Liver (tissue), 9 donors: ENCODE data around the gene ABCA3. TPM values are rescaled to one million over a fixed set of nuclear protein-coding genes. Genes with fewer than 3 reads are reported as not detected.

Experiments
- DNase-seq: peaks from one replicate; pipeline ENCODE4 v3.0.0-alpha.2; 2017; ENCODE audit warnings: low spot score
- H3K27ac ChIP-seq, 2 donors: one replicate each; pipeline ENCODE4 v1.7.0; 2013; ENCODE audit warnings: inconsistent platforms in 2 of 2, low read length in 2 of 2, control low read depth in 1 of 2, low read depth in 1 of 2, mild to moderate bottlenecking in 1 of 2
- H3K27me3 ChIP-seq, 4 donors: one replicate each; pipeline versions ENCODE4 v1.6.1 to v1.7.0; 2013; ENCODE audit warnings: low read length in 3 of 4, inconsistent platforms in 1 of 4, mild to moderate bottlenecking in 1 of 4, moderate library complexity in 1 of 4; ENCODE audit not compliant: control insufficient read depth in 4 of 4, insufficient read depth in 4 of 4
- H3K36me3 ChIP-seq, 4 donors: one replicate each; pipeline versions ENCODE4 v1.6.1 to v1.7.0; 2013; ENCODE audit warnings: low read length in 3 of 4, mild to moderate bottlenecking in 3 of 4, low read depth in 1 of 4, moderate library complexity in 1 of 4; ENCODE audit not compliant: control insufficient read depth in 4 of 4, insufficient read depth in 3 of 4
- H3K4me1 ChIP-seq, 4 donors: one replicate each; pipeline versions ENCODE4 v1.6.1 to v1.7.0; 2013; ENCODE audit warnings: low read length in 3 of 4, mild to moderate bottlenecking in 3 of 4, moderate library complexity in 1 of 4; ENCODE audit not compliant: control insufficient read depth in 4 of 4, insufficient read depth in 4 of 4
- H3K4me3 ChIP-seq, 3 donors: one replicate each; pipeline versions ENCODE4 v1.6.1 to v1.7.0; 2013; ENCODE audit warnings: low read length in 3 of 3, control low read depth in 1 of 3, low read depth in 1 of 3, mild to moderate bottlenecking in 1 of 3
- H3K9ac ChIP-seq, 2 donors: one replicate each; pipeline ENCODE4 v1.7.0; 2013; ENCODE audit warnings: low read length in 2 of 2, mild to moderate bottlenecking in 2 of 2, moderate library complexity in 2 of 2, control low read depth in 1 of 2, low read depth in 1 of 2
- H3K9me3 ChIP-seq, 4 donors: one replicate each; pipeline versions ENCODE4 v1.6.1 to v1.7.0; 2013; ENCODE audit warnings: low read length in 3 of 4; ENCODE audit not compliant: control insufficient read depth in 4 of 4
- EGR1 ChIP-seq, 2 donors: IDR thresholded peaks; 2 replicates each; pipeline ENCODE4 v1.6.1; 2016 to 2018; ENCODE audit warnings: antibody characterized with exemption in 2 of 2, low read depth in 2 of 2
- FOXA1 ChIP-seq: IDR thresholded peaks from 2 replicates; pipeline ENCODE4 v1.6.1; 2016; ENCODE audit warnings: antibody characterized with exemption
- FOXA2 ChIP-seq: IDR thresholded peaks from 2 replicates; pipeline ENCODE4 v1.6.1; 2016; ENCODE audit warnings: antibody characterized with exemption
- GABPA ChIP-seq, 2 donors: IDR thresholded peaks in 1 of 2; conservative IDR thresholded peaks in 1 of 2; 2 replicates each; pipeline ENCODE4 v1.6.1; 2016; ENCODE audit warnings: antibody characterized with exemption in 2 of 2, mild to moderate bottlenecking in 1 of 2, moderate library complexity in 1 of 2
- HNF4A ChIP-seq, 2 donors: conservative IDR thresholded peaks; 2 replicates each; pipeline ENCODE4 v1.6.1; 2016; ENCODE audit warnings: antibody characterized with exemption in 2 of 2, mild to moderate bottlenecking in 2 of 2
- HNF4G ChIP-seq: IDR thresholded peaks from 2 replicates; pipeline ENCODE4 v1.6.1; 2016; ENCODE audit warnings: antibody characterized with exemption
- JUND ChIP-seq, 2 donors: IDR thresholded peaks; 2 replicates each; pipeline ENCODE4 v1.6.1; 2016; ENCODE audit warnings: antibody characterized with exemption in 2 of 2
- NR2F2 ChIP-seq: IDR thresholded peaks from 2 replicates; pipeline ENCODE4 v1.6.1; 2016; ENCODE audit warnings: antibody characterized with exemption
- RAD21 ChIP-seq, 2 donors: IDR thresholded peaks; 2 replicates each; pipeline ENCODE4 v1.6.1; 2016; ENCODE audit warnings: antibody characterized with exemption in 2 of 2, mild to moderate bottlenecking in 2 of 2
- RXRA ChIP-seq, 2 donors: IDR thresholded peaks; 2 replicates each; pipeline ENCODE4 v1.6.1; 2017 to 2018; ENCODE audit warnings: antibody characterized with exemption in 2 of 2, mild to moderate bottlenecking in 1 of 2
- SP1 ChIP-seq: IDR thresholded peaks from 2 replicates; pipeline ENCODE4 v1.6.1; 2018; ENCODE audit warnings: antibody characterized with exemption, mild to moderate bottlenecking
- TAF1 ChIP-seq: conservative IDR thresholded peaks from 2 replicates; pipeline ENCODE4 v1.6.1; 2016; ENCODE audit warnings: antibody characterized with exemption, mild to moderate bottlenecking
- YY1 ChIP-seq: IDR thresholded peaks from 2 replicates; pipeline ENCODE4 v1.6.1; 2016; ENCODE audit warnings: antibody characterized with exemption, mild to moderate bottlenecking
- WGBS: extraction: QIAGEN DNeasy Blood & Tissue Kit; methylation state at CpG from one replicate; pipeline ENCODE4 v1.1.7; 2013; 5-methylcytosine and 5-hydroxymethylcytosine counted together
- polyA plus RNA-seq, 2 donors: library from polyadenylated mRNA; stranded (reverse) in 1 of 2; unstranded in 1 of 2; fragments of 200-250 nt in 1 of 2; fragments of >200 nt in 1 of 2; fragmentation: Nextera tagmentation in 1 of 2; extraction: Ambion mirVana in 1 of 2; gene quantifications; one replicate each; pipeline versions ENCODE4 v1.2.1 to v1.2.3, GENCODE V29; 2013 to 2015
- total RNA-seq, 2 donors: library from RNA; depleted of rRNA; stranded (reverse); fragments of >200 nt; gene quantifications; one replicate each; pipeline ENCODE4 v1.2.3, GENCODE V29; 2014
- TF ChIP-seq, protein P1 (sequence below): IDR thresholded peaks from 2 replicates; pipeline ENCODE4 v1.6.1; 2016; ENCODE audit warnings: antibody characterized with exemption, mild to moderate bottlenecking
- TF ChIP-seq, protein P2 (sequence below): fragments of 150-350 bp; IDR thresholded peaks from 2 replicates; pipeline ENCODE4 v1.5.1; 2017; ENCODE audit warnings: improper control_type of control experiment, low read depth, low read length; ENCODE audit not compliant: missing input control
- TF ChIP-seq, protein P3 (sequence below): IDR thresholded peaks from 2 replicates; pipeline ENCODE4 v1.6.1; 2016; ENCODE audit warnings: antibody characterized with exemption
- TF ChIP-seq, protein P4 (sequence below): IDR thresholded peaks from 2 replicates; pipeline ENCODE4 v1.6.1; 2016; ENCODE audit warnings: antibody characterized with exemption
- TF ChIP-seq, protein P5 (sequence below): IDR thresholded peaks from 2 replicates; pipeline ENCODE4 v1.6.1; 2016; ENCODE audit warnings: antibody characterized with exemption
- donor health status: healthy.
- donor health status: healthy.
- donor health status: healthy.
- donor health status: healthy.
- donor health status: healthy.

Gene ABCA3
- total and polyA plus RNA-seq, 4 donors: 0.47 to 1.1 (median 0.77) TPM

DNA sequence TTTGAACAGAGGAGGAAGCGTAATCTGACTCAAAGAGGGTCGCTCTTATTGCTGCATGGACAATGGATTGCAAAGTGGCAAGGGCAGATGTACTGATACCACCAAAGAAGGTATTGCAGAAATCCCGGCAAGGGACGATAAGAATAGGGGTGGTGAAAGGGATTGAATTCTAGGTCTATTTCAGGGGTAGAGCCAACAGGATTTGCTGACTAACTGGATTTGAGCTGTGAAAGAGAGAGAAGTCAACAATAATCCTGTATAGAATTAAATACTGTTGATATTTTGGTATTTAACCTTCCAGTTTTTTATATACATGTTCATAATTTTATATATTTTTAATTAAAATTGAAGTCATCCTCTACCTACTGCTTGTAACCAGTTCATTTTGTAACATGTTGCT is 19.4 kb upstream of the ABCA3 start:
- TF ChIP-seq JUND (IDR thresholded peaks at IDR 0.05) (no peak), EGR1 (IDR thresholded peaks at IDR 0.05; ENCODE audit: low read depth in 2 of 2) (no peak), HNF4A (conservative IDR thresholded peaks at IDR 0.05) (no peak), FOXA1 (no peak), RXRA (IDR thresholded peaks at IDR 0.05) (no peak), RAD21 (IDR thresholded peaks at IDR 0.05) (no peak), TAF1 (no peak), GABPA (IDR thresholded peaks at IDR 0.05 in 1 of 2, conservative IDR thresholded peaks at IDR 0.05 in 1 of 2) (no peak), HNF4G (no peak), YY1 (no peak), FOXA2 (no peak), SP1 (no peak), NR2F2 (no peak)
- TF ChIP-seq, protein P1, sequence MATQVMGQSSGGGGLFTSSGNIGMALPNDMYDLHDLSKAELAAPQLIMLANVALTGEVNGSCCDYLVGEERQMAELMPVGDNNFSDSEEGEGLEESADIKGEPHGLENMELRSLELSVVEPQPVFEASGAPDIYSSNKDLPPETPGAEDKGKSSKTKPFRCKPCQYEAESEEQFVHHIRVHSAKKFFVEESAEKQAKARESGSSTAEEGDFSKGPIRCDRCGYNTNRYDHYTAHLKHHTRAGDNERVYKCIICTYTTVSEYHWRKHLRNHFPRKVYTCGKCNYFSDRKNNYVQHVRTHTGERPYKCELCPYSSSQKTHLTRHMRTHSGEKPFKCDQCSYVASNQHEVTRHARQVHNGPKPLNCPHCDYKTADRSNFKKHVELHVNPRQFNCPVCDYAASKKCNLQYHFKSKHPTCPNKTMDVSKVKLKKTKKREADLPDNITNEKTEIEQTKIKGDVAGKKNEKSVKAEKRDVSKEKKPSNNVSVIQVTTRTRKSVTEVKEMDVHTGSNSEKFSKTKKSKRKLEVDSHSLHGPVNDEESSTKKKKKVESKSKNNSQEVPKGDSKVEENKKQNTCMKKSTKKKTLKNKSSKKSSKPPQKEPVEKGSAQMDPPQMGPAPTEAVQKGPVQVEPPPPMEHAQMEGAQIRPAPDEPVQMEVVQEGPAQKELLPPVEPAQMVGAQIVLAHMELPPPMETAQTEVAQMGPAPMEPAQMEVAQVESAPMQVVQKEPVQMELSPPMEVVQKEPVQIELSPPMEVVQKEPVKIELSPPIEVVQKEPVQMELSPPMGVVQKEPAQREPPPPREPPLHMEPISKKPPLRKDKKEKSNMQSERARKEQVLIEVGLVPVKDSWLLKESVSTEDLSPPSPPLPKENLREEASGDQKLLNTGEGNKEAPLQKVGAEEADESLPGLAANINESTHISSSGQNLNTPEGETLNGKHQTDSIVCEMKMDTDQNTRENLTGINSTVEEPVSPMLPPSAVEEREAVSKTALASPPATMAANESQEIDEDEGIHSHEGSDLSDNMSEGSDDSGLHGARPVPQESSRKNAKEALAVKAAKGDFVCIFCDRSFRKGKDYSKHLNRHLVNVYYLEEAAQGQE: no peak
- TF ChIP-seq, protein P2, sequence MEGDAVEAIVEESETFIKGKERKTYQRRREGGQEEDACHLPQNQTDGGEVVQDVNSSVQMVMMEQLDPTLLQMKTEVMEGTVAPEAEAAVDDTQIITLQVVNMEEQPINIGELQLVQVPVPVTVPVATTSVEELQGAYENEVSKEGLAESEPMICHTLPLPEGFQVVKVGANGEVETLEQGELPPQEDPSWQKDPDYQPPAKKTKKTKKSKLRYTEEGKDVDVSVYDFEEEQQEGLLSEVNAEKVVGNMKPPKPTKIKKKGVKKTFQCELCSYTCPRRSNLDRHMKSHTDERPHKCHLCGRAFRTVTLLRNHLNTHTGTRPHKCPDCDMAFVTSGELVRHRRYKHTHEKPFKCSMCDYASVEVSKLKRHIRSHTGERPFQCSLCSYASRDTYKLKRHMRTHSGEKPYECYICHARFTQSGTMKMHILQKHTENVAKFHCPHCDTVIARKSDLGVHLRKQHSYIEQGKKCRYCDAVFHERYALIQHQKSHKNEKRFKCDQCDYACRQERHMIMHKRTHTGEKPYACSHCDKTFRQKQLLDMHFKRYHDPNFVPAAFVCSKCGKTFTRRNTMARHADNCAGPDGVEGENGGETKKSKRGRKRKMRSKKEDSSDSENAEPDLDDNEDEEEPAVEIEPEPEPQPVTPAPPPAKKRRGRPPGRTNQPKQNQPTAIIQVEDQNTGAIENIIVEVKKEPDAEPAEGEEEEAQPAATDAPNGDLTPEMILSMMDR: no peak
- TF ChIP-seq, protein P3, sequence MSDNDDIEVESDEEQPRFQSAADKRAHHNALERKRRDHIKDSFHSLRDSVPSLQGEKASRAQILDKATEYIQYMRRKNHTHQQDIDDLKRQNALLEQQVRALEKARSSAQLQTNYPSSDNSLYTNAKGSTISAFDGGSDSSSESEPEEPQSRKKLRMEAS: no peak
- TF ChIP-seq, protein P4, sequence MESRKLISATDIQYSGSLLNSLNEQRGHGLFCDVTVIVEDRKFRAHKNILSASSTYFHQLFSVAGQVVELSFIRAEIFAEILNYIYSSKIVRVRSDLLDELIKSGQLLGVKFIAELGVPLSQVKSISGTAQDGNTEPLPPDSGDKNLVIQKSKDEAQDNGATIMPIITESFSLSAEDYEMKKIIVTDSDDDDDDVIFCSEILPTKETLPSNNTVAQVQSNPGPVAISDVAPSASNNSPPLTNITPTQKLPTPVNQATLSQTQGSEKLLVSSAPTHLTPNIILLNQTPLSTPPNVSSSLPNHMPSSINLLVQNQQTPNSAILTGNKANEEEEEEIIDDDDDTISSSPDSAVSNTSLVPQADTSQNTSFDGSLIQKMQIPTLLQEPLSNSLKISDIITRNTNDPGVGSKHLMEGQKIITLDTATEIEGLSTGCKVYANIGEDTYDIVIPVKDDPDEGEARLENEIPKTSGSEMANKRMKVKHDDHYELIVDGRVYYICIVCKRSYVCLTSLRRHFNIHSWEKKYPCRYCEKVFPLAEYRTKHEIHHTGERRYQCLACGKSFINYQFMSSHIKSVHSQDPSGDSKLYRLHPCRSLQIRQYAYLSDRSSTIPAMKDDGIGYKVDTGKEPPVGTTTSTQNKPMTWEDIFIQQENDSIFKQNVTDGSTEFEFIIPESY: no peak
- TF ChIP-seq, protein P5, sequence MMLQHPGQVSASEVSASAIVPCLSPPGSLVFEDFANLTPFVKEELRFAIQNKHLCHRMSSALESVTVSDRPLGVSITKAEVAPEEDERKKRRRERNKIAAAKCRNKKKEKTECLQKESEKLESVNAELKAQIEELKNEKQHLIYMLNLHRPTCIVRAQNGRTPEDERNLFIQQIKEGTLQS: no peak
- H3K9me3 ChIP-seq: peaks cover 0 to 1% (median 0%) of the 10 kb centered on the region in 4 donors
- H3K9ac ChIP-seq: no peak overlapping the region
- H3K36me3 ChIP-seq: no peaks in the 10 kb centered on the region
- 82% methylated on average over 4 of the region's 4 CpGs for WGBS
- H3K4me1 ChIP-seq: no peaks in the 10 kb centered on the region
- H3K27ac ChIP-seq: no peak overlapping the region
- no peak overlapping the region for H3K4me3 ChIP-seq
- H3K27me3 ChIP-seq: no peaks in the 10 kb centered on the region
- no peak for DNase-seq
